GM18861 (cell line): ENCODE measurements around the gene LST1.

Experiments
- ATAC-seq: cut with Tn5 transposase; IDR thresholded peaks from one replicate; pipeline ENCODE4 v1.9.1; 2021; ENCODE audit not compliant: unreplicated experiment

The LST1 gene

GRCh38 chr6:31619805-31620585, 33.9 kb downstream of the LST1 start:
- peak; percentile 51 for ATAC-seq

GRCh38 chr6:31620586-31621319, 34.7 kb downstream of the LST1 start, which contains the start of gene PRRC2A:
Gene PRRC2A (plus strand): TSS chr6:31620715. CDS start chr6:31622790, 2,075 bp downstream.
- peak; percentile 28 for ATAC-seq

- no peak for ATAC-seq
Measured at GRCh38 chr6:31621320-31621939, 35.4 kb downstream of the LST1 start.

- no peak for ATAC-seq
Measured at GRCh38 chr6:31621991-31622390, 35.9 kb downstream of the LST1 start.

DNA sequence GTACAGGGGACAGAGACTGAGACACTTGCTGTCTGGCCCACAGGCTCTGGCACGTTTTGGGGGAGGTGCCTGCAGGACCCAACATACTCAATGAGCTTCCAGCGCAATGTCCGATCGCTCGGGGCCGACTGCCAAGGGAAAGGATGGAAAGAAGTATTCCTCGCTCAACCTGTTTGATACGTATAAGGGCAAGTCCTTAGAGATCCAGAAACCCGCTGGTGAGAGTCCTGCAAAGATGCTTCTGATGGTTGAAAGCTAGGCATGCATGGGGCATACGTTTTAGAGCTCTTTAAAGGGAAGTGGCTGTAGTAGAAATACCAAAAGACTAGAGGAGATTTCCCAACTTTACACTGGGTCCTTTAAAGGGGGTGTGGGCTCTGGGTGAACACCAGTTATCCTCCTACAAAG, 36.6 kb downstream of the LST1 start:
- ATAC-seq, result no peak

DNA sequence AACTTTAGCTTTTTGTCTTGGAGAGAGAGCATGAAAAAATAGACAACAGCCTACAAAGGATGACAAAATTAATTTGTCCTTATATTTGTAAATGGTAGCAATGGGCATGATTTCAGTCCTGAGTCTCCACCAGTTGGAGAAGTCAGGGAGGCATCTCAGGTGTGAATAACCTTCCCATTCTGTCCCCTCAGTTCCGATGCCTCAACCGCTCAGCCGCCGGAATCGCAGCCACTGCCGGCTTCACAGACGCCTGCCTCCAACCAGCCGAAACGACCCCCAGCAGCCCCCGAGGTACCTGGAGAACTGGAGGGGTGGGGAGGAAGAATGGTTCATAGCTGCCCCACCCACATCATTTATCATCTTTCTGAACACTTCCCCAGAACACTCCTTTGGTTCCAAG, 38.0 kb downstream of the LST1 start:
- no peak for ATAC-seq

DNA sequence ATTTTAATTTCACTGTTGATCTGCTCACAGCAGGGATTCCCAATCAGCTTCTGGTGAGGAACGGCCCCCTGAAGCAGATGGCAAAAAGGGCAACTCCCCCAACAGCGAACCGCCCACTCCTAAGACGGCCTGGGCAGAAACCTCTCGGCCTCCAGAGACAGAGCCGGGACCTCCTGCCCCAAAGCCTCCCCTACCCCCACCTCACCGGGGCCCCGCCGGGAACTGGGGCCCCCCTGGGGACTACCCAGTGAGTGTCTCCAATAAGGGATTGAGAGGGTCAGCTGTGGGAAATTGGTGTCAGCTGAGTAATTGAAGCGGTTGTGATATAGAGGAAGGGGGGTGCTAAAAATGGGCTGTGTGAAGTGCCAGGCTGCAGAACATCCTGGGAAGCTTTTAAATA, 40.9 kb downstream of the LST1 start:
- no peak for ATAC-seq

GRCh38 chr6:31627690-31628287, 41.7 kb downstream of the LST1 start:
- no peak for ATAC-seq

- no peak for ATAC-seq
Measured at GRCh38 chr6:31629014-31629413, 42.9 kb downstream of the LST1 start.

- ATAC-seq, result no peak
Measured at GRCh38 chr6:31630177-31630934, 44.3 kb downstream of the LST1 start.

- no peak for ATAC-seq
Measured at GRCh38 chr6:31631209-31631608, 45.1 kb downstream of the LST1 start.

DNA sequence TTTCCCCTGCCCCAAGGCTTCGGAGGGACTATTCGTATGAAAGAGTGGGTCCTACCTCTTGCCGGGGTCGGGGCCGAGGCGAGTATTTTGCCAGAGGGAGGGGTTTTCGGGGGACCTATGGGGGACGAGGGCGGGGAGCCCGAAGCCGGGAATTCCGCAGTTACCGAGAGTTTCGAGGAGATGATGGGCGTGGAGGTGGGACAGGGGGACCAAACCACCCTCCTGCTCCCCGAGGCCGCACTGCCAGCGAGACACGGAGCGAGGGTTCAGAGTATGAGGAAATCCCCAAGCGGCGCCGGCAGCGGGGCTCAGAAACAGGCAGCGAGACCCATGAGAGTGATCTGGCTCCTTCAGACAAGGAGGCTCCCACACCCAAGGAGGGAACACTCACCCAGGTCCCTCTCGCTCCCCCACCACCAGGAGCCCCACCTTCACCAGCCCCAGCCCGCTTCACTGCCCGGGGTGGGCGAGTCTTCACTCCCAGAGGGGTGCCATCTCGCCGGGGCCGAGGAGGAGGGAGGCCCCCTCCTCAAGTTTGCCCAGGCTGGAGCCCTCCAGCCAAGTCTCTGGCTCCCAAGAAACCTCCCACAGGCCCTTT, 45.7 kb downstream of the LST1 start:
- no peak for ATAC-seq

- no peak for ATAC-seq
Measured at GRCh38 chr6:31632279-31632946, 46.3 kb downstream of the LST1 start.

- no peak for ATAC-seq
Measured at GRCh38 chr6:31633447-31633846, 47.4 kb downstream of the LST1 start.

- no peak for ATAC-seq
Measured at GRCh38 chr6:31634131-31634530, 48.1 kb downstream of the LST1 start.

DNA sequence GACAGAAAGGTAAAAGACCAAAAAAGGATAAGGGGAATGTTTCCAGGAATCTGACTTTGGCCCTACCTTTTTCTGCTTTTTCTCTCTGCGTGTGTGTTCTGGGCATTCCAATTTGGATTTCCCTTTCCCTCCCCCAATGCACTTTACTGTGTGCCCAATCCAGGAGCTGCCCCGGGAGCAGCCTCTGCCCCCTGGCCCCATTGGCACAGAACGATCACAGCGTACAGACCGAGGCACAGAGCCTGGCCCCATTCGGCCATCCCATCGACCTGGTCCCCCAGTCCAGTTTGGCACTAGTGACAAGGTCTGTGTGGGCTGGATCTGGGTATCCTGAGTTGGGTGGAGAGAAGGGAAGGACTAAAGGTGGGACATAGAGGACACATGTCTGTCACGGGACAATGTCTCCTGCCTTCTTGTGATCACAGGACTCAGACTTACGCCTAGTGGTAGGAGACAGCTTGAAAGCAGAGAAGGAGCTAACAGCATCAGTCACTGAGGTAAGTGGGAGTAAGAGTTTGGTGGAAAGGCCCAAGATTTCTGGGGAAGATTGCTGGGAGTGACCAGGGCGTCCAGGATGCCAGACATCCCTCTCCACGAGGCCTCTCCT, 49.0 kb downstream of the LST1 start:
- ATAC-seq, result no peak

DNA sequence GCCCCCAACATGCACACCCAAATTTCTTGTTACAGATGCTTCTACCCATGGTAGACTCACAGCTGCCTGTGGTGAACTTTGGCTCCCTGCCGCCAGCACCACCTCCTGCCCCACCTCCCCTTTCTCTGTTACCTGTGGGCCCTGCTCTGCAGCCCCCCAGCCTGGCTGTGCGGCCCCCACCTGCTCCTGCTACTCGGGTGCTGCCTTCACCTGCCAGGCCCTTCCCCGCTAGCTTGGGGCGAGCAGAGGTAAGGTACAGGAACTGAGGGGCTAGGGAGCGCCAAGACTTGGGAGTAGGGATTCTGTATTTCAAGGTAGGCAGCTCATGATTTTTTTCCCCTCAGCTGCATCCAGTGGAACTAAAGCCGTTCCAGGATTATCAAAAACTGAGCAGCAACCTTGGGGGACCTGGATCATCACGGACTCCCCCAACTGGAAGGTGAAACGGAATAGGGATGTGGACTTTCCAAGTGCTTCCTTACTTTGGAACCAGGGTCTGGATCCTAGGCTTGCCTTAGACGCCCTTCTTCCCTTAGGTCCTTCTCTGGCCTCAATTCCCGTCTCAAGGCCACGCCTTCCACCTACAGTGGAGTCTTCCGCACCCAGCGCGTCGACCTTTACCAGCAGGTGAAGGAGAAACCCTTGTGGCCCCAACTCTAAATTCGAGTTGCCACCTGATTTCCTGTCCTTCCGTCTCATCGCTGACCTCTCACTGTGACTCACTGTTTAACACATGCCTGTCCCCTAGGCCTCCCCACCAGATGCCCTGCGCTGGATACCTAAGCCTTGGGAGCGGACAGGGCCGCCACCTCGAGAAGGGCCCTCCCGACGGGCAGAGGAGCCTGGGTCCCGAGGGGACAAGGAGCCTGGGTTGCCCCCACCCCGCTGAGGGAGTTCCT, 50.9 kb downstream of the LST1 start:
- no peak for ATAC-seq
